NCI-H524 (cell line): Measurements from ENCODE around the gene ADCY1.

Source experiments
- DNase-seq, 2 experiments: peaks; one replicate each; lab custom pipeline; 2025; lab: John Stamatoyannopoulos, UW

The ADCY1 gene

GRCh38 chr7:45594745-45595535 lies 20.8 kb downstream of the ADCY1 start:
- DNase-seq, result no peak

DNA sequence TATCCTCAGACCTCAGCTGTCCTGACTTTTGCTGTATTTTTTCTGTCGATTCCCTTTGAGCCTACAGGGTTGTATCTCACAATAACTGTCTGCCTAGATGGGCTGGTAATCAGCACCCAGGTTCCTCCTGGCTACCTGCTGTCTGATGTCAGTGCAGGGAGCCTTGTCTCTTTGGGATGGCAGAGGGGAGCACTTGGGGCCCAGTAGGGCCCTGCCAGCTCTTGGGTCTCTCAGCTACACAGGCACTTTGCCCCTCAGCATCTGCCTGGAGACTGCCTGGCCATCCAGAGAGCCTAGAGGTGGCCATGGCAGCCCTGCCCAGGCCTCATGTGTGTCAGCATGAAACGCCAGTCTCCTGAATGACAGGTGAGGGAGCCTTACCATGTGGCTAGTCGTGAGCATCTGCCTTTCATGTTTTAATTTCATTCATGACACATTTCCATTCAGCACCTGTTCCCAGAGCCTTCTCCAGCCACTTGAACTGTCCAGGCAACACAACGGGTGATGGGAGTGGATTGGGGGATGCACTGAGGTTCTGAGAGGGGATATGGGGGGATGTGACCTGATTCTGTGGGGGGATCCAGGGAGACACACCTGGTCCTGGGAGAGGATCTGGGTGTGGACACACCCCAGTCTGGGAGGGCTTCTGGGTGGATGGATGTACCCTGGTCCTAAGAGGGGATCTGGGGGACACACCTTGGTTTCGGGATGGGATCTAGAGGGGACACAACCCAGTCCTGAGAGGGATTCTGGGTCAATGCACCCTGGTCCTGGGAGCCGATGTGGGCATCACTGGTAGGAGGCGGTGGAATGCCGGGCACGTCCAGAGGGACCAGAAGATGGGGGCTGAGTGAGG lies 21.9 kb downstream of the ADCY1 start:
- DNase-seq, result no peak

DNA sequence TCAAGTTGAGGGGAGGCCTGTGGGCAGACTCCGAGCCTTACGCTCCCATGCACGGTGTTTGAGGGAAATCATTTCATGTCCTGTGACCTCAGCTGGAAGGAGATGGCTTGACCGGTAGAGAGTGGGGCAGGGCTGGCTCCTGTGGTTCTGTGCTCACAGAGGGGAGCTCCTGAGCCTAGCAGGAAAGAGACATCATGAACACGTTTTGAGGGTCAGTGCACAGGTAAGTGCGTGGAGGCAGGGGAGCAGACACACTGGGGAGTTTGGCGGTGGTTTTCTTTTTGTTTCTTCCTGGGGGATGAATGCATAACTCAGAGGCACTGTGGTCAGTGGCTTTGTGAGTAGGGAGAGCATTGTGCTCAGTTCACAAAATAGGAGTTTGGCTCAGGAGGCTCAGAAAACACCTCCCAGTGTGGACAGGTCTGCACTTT lies 22.5 kb downstream of the ADCY1 start:
- DNase-seq, result no peak

- DNase-seq, result no peak
These were observed 23.3 kb downstream of the ADCY1 start for GRCh38 chr7:45597286-45597984.

DNA sequence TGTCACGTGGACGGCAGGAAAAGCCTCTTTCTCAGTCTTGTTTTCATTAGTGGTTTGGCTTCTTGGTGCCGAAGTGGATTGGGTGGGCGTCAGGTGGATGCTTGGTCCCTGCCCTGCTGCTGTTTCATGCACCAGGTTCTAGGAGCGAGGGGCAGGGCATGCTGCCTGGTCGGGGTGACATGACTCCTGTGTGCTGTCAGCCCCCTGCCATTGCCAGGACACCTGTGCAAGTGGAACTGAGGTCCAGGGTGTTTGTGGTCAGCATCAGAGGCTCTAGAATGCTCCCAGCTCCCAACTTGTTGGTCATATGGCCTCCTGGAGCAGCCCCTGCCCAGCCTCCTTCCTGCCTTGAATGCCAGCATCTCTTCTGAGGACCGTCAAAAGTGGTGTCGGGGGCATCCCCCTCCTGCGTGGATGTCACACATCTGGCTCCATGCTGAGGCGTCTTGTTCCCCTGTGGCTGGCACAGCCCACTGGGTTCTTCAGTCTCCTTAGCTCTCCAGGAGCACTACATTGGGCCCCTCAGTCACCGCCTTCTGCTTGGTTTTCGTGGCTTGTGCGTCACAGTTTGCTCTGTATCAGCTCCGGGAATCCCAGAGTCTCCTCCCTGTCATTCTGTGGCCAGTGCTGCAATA lies 24.8 kb downstream of the ADCY1 start:
- no peak for DNase-seq

DNA sequence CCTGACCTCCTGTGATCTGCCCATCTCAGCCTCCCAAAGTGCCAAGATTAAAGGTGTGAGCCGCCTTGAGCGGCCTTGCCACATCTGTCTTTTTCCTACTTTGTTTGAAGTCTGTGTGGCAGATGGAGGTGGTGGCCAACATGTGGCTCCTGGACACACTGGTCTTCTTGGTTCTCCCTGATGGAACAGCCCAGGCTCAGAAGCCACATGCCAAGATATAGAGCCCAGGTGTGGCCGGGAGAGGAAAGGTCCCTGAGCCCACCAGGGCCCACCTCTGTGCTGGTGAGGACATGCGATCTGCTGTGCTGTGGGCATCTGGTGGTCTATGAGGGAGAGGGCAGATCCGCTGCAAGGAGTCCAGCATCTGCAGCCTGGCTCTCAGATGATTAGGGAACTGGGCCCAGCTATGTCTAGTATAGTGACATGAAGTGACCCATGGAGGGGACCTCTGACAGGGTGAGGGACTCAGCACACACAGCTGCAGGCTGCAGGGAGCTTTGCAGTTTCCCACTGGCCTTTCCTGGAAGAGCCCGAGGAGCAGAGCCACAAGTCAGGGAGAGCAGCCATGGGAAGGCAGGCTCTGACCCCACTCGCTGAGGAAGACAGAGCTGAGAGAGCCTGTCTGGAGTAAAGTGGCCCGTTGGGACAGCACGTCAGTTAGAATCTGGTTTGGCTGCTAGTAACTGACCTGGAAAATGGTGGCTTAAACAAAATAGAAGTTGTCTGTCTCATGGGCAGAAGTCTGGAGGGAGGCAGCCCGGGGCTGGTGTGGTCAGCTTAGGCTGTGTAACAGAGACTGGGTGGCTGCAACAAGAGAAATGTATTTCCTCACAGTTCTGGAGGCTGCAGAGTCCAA lies 25.9 kb downstream of the ADCY1 start:
- DNase-seq, result no peak

DNA sequence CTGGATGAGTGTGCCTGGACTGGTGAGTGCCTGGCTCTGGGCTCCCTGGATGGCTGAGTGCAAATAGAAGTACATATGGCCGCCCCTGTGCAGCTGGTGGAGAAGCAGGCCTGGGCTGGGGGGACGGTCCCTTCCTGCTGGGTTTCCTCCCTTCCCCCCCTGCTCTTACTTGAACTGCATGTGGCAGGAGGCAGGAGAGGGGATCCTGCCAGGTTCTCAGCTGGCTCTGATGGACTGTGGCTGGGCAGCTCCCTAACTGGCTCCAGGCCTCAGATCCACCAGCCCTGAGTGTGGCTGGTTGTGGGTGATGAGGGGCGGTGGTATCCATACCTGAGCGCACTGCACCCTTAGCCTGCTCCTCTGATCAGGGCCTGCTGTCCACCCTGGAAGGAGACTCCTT lies 26.9 kb downstream of the ADCY1 start:
- no peak for DNase-seq

DNA sequence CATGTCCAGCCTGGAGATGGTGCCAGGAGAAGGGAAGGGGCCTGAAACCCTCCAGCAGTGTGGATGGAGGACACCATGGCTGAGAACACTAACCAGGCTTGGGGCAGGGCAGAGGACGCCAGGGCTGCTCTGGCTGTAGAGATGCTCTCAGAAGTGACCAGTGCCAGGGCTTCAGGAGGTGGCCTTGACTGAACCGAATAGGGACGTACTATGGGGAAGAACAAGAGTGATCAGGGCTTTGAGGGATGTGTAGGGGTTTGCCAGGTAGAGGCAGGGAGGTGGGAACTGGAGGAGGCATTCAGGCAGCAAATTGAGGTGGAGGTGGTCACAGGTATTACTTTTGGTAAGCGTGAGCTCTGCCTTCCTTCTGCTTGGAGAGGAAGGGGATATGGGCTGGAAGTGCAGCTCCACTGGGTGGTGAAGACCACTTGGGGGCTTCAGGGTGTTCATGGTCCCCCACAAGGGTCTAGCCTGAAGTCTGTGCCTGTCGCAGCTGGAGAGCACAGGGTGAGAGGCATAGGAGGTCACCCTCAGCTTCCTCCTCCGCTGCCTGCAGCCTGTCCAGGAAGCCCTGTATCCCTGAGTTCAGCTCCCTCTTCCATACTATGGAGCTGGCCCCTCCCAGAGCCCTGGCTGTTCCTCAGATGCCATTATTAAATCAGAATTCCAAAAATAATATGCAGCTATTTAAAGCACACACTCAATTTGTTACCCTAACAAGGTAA lies 27.8 kb downstream of the ADCY1 start:
- DNase-seq, result no peak

GRCh38 chr7:45606050-45606449 lies 31.9 kb downstream of the ADCY1 start:
- DNase-seq, result no peak

GRCh38 chr7:45606931-45607330 lies 32.8 kb downstream of the ADCY1 start:
- DNase-seq, result no peak

DNA sequence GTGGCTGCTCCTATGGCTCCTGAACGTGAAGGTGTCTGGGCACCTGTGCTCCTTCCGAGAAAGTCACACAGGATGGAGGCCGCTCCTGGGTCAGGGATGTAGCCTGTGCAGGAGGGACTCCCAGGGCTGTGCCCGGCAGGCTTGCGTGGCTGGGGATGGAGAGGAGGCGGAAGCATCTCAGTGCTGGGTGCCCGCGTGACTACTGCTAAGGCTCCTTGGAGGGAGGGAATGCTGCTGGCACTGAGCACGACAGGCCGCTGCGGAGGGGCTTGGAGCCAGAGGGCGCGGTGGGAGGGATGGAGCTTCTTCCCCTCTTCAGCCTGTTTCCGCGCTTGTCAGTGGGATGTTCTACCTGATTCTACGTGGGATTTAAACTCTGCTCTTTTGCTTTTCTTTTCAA lies 35.0 kb downstream of the ADCY1 start:
- no peak for DNase-seq

DNA sequence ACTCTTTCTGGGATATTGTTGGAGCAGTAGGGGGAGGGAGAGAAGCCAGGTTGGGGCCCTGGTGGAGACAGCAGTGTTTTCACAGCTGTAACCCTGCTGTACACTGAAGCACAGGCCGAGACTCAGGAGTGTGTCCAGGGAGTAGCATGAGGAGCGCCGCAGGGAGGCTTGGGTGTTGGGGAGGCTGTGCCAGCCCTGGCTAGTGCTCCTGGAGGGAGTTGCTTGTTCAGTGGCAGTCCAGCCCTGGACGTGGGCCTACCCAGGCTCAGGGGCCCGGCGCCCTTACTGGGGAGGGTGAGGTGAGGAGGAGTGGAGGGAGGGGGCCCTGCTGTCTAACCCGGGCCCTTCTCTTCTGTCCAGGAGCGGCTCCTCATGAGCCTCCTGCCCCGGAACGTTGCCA lies 35.9 kb downstream of the ADCY1 start:
- DNase-seq, result no peak

DNA sequence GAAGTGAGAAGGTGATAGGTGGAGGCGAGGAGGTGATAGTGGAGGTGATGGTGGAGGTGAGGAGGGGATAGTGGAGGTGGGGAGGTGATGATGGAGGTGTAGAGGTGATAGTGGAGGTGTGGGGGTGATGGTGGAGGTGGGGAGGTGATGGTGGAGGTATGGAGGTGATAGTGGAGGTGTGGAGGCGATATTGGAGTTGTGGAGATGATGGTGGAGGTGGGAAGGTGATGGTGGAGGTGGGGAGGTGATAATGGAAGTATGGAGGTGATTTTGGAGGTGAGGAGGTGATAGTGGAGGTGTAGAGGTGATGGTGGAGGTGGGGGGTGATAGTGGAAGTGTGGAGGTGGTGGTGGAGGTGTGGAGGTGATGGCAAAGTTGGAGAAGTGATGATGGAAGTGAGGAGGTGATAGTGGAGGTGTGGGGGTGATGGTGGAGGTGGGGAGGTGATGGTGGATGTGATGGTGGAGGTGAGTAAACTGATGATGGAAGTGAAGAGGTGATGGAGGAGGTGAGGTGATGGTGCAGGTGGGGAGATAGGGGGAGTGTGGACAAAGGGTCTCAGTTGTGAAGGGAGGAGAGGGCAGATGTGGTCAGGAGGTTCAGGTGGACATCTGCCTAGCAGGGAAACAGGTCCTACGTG lies 36.6 kb downstream of the ADCY1 start:
- no peak for DNase-seq

DNA sequence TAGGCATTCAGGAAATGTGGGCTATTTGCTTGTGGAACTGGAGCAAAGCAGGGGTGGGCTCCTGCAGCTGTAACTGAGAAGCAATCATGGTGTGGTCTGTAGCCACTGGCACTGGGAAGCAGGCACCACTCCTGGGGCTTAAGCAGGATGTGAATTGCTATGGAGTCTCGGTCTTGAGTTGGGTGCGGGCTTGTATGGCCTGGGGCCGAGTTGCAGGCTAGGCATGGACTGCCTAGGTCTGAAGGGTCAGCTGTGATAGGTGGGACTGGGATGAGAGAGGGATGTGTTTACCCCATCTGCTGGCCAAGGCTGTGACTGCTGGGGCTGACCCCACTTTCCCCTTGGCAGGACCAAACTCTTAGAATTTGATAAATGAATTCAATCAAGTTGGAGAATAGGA lies 43.0 kb downstream of the ADCY1 start:
- no peak for DNase-seq

DNA sequence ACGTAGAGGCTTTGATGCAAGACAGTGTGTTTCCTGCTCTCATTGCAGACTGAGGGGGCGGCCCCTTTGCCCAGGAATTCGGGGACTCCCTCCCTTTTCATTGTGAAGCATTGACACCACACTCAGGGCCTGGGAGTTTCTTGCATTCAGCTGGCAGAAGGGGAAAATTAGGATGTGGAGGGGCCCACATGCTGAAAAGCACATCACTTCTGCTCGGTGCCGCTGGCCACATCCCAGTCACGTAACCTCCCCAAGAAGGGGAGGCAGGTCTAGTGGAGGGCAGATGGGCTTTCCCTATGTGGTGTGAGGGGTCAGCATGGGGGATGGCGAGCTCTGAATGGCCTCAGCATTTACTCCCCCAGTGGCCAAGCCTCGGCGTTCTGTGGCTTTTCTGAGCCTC lies 47.9 kb downstream of the ADCY1 start:
- no peak for DNase-seq

GRCh38 chr7:45623157-45623556 lies 49.0 kb downstream of the ADCY1 start:
- no peak for DNase-seq

- no peak for DNase-seq
These were observed 49.7 kb downstream of the ADCY1 start for GRCh38 chr7:45623740-45624391.

GRCh38 chr7:45624392-45624760 lies 50.2 kb downstream of the ADCY1 start:
- no peak for DNase-seq

DNA sequence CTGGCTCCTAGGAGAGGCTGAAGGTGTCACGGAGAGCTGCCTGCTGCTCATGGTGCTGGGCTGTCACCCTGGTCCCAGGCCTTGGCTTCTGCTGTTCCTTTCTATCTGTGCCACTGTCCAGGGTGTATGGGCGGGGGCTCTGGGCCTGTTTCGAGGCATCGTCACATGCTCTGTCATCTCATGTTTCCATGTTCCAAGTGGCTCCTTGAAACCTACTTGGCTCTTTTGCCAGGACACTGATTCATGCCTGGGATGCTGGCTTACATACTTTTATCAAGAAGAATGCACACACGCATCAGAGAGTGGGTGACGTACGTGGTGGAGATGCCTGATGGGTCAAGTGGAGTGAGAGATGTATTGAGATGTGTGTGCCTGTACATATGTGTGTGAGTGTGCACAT lies 50.9 kb downstream of the ADCY1 start:
- no peak for DNase-seq
